NCI-H524 treated with DMSO at 0.1 percent for 48 hours (cell line): ENCODE measurements around the gene SLC43A2.
"Not testable (repeated sequence)": the region's sequence is repeated elsewhere in the genome, so short reads cannot be mapped to it uniquely, and the experiment has no call there.

ENCODE experiments used
- DNase-seq: peaks from one replicate; lab custom pipeline; 2025; lab: John Stamatoyannopoulos, UW

Gene SLC43A2

GRCh38 chr17:1627982-1628855, at the start of gene SLC43A2:
Gene SLC43A2, minus strand, starts transcription at chr17:1628834. Its CDS starts 960 bp downstream, at chr17:1627874.
- DNase-seq = peak; percentile 44

- no peak for DNase-seq
Measured at GRCh38 chr17:1676401-1676800, 47.8 kb upstream of the SLC43A2 start.

GRCh38 chr17:1673041-1673785, 44.6 kb upstream of the SLC43A2 start:
- DNase-seq = no peak

GRCh38 chr17:1663934-1664333, 35.3 kb upstream of the SLC43A2 start:
- DNase-seq = not testable (repeated sequence)

- DNase-seq = no peak
Measured at GRCh38 chr17:1661045-1661444, 32.4 kb upstream of the SLC43A2 start.

- DNase-seq = no peak
Measured at GRCh38 chr17:1658100-1658499, 29.5 kb upstream of the SLC43A2 start.

- DNase-seq = no peak
Measured at GRCh38 chr17:1653735-1654134, 25.1 kb upstream of the SLC43A2 start.

- not testable (repeated sequence) for DNase-seq
Measured at GRCh38 chr17:1652794-1653193, 24.2 kb upstream of the SLC43A2 start.

- no peak for DNase-seq
Measured at GRCh38 chr17:1651559-1651844, 22.9 kb upstream of the SLC43A2 start.

GRCh38 chr17:1650731-1651558, 22.3 kb upstream of the SLC43A2 start:
- DNase-seq = no peak

- DNase-seq = no peak
Measured at GRCh38 chr17:1649844-1650501, 21.3 kb upstream of the SLC43A2 start, which contains the start of gene RILP. Gene RILP, minus strand, starts transcription at chr17:1649866. Its CDS starts 62 bp downstream, at chr17:1649804.

GRCh38 chr17:1648963-1649843, 20.6 kb upstream of the SLC43A2 start:
- peak; percentile 11 for DNase-seq

GRCh38 chr17:1648173-1648962, 19.7 kb upstream of the SLC43A2 start:
- no peak for DNase-seq

GRCh38 chr17:1647802-1648171, 19.2 kb upstream of the SLC43A2 start:
- DNase-seq = no peak

- DNase-seq = no peak
Measured at GRCh38 chr17:1646199-1646875, 17.7 kb upstream of the SLC43A2 start.

GRCh38 chr17:1645207-1646171, 16.9 kb upstream of the SLC43A2 start, which contains the start of gene SCARF1:
Gene SCARF1, minus strand, starts transcription at chr17:1645732. Its CDS starts 35 bp downstream, at chr17:1645697.
- no peak for DNase-seq

- no peak for DNase-seq
Measured at GRCh38 chr17:1644493-1645206, 16.0 kb upstream of the SLC43A2 start.
